Right kidney (tissue), 1 donor: Measurements from ENCODE around the gene PDE3A.

Experiments used
- DNase-seq: peaks from one replicate; pipeline ENCODE4 v3.0.0-alpha.2; 2016

Gene PDE3A

DNA sequence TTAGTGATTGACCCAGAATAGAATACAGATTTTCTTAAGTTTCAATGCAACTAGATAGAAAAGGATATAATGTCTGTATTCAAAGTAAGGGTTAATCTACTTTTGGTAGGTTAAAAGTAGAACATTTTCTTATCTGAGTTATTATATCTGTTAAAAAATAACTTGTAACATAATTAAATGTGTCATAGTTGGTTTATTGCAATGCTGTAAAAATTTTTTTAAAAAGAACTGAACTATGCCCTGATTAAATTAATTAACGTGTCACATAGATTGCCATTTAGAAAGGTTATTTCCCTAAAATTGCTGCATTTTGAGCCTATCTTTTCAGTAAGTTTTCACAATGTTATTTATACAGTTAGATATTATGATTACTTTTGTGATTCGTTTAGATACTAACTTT lies 89.2 kb downstream of the PDE3A start:
- DNase-seq = no peak

DNA sequence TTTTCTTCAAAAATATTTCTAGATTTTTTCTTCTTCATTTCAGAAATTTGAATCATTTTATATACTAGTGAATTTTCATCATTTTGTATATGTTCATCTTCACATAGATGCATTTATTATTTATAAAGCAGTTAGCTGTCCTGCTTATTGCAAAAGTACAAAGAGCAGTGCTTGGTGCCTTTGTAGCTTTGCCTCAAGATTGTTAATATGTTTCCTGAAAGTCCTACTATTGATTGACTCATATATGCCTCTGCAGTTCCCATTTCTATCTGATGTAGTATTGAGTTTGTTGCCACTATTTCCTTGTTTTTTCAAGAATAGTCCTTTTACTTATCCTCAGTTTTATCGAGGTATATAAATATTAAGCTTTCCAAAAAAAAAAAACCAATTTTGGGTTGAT lies 89.7 kb downstream of the PDE3A start:
- no peak for DNase-seq

DNA sequence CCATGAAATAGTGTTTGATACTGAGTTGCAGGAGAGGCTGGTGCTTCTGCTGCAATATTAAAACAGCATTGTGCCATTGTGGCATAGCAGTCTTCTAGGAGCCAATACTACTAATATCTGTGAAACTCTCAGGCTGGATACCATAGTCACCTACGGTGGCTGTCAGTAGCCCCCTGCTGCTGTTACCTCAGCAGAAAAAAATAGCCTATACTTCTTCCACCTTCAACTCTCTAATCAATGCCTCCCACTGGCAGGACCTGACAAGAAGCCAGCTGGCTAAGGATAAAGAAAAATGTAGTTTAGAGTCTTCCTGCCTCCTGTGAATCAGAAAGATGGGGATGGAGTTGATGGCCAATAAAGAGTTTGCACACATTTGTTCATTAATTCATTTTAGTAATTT lies 91.6 kb downstream of the PDE3A start:
- no peak for DNase-seq

DNA sequence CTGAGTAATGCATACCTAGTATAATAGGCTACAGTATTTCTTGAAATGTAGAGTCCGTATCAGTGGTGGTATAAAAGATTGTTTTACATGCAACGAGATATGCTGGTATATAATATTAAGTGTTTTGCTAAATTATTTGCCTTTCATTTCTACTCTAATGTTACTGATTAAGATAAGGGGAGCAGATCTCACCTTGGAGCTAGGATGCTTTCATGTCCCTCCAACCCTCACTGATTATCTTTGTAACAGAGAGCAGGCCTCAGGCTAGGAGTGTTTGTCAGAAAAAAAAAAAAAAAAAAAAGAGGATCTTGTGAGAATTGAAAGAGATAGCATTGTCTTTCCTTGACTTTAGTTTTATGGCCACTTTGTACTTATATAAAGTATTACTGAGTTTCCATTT lies 92.6 kb downstream of the PDE3A start:
- no peak for DNase-seq

DNA sequence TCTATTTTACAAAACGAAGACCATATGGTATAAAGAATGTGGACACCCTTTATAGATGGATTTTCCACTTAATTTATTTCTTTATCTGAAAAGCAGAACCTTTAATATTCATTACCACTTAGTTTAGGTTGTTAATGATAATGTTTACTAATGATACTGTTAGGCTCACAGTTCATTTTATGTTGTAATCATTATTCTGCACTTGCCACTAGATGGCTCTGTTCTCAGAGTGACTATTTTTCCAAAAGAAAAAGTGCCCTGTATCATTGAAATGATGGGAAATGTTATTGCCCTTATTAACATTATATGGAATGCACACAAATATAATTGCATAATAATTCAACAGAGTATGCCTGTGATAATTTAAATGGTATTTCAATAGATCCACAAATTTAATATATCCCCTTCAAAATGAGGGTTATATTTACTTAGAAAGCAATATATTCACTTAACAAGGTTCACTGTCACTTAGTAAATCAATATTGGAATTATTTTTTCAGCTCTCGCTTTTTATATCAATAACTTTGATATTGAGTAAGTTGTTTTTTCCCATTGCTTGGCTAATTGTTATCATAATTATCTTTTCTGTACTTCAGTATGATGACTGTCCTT lies 95.7 kb downstream of the PDE3A start:
- no peak for DNase-seq

DNA sequence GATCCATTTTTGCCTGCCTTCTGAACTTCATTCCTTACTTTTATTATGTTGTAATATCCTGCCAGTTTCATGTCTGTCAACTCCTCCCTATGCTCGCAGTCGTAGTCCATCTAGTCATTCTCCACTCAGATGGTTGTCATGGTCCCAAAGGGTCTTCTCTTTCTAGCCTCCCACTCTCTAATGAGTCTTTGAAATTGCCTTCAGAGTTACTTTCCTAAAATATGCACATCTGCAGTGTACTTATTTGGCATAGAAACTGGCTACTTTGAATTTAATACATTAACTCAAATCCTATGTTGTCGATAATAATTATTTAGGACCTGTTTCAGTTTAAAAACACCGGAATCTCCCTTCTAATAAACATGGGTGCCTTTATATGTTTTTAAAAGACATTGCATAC lies 101.0 kb downstream of the PDE3A start:
- no peak for DNase-seq

DNA sequence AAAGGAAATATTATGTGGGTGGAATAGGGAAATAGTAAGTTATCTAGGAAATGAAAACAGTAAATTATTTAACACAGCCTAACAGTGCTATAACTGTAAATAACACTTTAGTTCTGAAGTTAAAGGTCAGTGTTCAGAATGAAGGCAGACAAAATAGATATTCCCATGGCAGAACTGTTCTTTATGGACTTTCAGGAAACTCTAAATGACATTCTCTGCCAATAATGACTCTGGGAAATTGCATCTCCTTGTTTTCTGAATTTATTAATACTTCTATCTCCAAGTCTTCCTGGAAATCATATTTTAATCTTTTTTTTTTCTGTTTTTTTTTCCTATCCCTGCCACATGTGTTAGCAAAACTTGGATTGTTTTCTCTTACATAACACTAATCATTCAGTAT lies 101.4 kb downstream of the PDE3A start:
- no peak for DNase-seq

DNA sequence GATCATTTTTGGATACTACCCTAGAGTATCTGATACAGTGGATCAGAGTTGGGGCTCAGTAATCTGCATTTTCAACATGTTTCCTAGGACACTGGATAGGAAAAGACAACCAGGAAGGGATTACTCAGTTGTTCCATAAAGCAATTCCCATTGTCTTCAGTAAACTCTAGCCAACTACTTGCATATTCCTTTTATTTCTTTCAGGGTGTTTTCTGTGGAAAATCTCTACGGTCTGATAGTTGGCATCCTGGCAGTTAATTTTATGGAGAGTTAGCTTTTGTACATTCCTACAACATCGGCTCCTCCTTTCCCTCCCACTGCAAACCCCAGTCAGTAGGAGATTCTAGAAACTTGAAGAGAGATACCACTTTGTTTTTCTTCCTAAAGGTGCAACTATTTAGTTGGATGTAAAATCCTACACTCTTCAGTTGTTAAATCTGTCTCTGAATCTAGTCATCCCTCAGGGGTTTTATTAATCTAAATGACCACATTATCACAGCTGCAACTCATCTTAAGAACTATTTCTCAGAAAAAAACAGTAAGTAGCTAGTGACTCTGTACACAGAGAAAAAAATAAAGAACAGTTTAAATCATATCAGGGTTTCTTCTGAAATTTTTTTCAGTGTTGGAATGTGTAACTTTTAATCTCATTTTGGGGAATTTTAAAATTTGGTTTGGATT lies 103.9 kb downstream of the PDE3A start:
- no peak for DNase-seq

DNA sequence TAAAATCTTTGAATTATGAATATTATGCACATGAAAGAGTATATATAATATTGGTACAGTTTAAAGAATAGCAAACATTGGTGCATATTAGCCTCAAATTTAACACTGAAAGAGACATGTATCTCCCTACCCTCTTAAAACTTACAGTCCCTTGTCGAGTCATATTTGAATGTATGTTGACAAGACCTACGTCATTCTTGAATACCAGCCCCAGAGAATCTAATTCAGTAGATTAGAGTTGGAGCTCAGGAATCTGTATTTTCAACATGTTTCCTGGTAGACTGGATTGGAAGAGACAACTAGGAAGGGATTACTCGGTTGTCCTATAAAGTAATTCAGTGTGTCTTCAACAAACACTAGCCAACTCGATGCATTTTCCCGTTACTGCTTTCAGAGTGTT lies 104.8 kb downstream of the PDE3A start:
- no peak for DNase-seq

DNA sequence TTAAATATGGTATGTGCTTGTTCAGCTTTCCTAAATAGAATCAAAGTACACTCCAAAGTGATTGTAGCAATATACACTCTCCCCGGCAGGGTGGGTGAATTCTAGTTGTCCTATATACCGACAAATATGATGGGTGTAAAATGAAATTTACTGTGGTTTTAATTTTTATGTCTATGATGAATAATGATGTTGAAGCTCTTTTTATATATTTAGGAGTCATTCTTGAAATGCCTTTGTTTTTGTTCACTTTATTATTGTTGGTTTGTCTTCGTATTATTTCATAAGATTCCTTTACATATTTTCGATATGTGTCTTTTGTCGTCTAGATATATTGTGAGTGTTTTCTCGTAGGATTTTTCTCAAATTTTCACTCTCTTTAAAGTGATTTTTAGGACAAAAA lies 105.7 kb downstream of the PDE3A start:
- DNase-seq = no peak

DNA sequence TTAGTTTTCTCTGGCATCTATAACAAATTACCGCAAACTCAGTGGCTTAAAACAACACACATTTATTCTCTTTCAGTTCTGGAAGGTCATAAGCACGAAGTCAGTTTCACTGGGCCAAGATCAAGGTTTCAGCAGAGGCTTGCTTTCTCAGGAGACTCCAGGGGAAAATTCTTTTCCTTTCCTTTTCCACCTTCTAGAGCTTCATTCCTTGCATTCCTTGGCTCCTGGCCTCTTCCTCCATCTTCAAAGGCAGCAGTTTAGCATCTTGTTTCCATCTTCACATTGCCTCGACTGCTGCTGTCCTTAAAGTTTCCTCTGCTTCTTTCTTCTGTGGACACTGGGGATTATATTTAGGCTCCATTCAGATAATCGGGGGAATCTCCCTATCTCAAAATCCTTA lies 106.1 kb downstream of the PDE3A start:
- no peak for DNase-seq

DNA sequence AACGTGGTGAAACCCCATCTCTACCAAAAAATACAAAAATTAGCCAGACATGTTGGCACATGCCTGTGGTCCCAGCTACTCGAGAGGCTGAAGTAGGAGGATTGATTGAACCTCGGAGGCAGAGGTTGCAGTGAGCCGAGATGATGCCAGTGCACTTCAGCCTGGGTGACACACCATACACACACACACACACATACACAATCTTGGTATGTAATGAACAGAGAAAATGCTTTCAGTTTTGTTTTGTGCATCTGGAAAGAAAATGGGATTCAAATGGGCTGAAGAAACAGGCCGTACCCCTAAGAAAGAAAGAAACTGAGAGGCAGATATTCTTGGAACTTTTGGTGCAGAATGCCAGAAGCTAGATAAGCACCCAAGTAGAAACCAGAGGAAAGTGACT lies 107.2 kb downstream of the PDE3A start:
- DNase-seq = no peak

DNA sequence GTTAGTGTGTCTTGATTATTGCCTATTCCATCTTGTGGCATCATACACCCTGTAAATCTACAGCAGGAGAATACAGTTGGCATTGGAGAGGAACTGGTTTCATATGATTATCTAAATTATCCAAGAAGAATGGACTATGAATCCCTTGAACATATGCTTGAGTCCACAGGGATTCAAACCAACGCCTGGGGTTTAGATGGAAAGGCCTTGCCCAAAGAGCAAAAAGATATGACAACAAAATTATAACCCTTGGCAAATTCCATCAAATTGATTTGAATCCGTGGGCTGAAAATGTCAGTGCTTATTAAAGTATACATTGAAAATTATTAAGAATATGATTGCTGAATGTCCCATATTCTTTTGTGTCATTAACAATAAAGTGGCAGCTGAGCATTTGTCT lies 108.2 kb downstream of the PDE3A start:
- no peak for DNase-seq

DNA sequence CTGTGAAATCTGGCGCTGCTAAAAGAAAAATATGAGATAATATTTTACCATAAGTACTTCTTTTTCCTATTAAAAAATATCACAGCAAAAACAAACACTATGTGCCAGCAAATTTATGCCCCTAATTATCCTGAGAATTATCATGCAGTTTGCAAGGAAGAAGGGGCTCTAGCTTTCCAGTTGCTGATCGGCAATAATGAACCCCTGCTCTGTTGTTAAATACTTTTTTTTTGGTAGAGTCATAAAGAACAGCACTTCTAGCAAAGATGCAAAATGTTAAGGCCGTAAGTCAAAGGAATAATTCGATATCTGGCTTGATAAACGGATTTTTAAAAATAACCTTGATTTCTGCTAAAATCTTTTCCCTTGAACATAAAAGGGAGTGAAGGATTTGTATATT lies 108.9 kb downstream of the PDE3A start:
- DNase-seq = no peak

DNA sequence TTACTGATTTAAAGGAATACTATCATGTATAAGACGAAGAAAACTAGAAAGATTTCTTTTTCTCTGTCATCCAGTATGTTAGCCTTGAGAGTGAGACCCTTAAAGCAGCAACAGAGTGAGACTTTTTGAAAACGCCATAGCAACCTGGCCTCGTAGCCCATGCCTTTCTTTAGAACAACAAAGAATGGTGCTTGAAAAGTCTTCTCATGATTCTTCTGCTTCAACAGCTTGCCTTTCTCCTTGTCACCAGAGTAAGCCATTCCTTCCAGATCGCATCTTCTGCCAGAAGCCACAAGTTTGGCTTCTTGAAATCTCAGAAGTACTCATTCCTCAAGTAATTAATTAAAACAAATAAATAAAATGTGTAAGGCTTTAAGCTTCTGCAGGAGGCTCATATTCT lies 109.3 kb downstream of the PDE3A start:
- no peak for DNase-seq

DNA sequence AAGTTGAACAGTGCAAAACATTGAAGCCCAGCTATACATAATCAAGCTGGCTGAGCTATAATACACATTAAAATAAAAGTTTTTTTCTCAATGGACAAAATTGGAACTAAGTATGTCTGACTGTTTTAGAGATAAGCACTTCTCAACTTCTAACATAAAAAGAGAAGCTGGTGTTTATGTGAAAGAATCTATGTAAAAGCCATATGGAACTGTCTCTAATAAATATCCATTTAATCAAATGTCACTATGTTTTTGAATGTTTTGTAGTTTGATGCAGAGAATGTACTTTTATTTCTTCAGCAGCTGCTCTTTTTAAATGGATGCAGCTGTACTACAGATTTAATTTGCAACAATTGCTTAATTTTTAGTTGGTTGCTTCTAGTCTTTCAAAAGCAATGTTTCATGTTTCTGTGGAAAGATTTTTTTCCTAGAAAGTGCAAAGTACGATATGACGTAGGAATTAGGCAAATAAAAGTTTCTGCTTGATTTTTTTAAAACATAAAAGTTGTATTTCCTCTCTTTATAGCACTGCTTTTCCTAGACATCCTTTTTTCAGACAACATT lies 114.2 kb downstream of the PDE3A start:
- DNase-seq = no peak

DNA sequence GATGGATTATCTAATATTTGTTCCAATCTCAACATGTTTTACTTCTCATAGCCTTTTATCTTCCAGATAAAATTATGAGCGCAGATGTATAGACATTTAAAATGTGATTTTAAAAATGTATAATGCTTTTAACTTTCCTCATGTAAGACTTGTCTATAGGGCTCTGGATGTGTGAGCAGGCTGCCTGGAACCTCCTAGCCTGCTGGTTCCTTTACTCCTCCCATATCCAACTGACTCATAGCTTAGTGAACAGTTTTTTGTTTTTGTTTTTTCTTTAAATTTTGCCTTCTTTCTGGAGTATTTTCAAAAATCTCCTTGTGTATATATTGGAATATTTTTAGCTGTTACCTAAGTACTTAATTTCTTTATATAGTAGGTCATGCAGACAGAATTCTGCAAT lies 115.4 kb downstream of the PDE3A start:
- no peak for DNase-seq

DNA sequence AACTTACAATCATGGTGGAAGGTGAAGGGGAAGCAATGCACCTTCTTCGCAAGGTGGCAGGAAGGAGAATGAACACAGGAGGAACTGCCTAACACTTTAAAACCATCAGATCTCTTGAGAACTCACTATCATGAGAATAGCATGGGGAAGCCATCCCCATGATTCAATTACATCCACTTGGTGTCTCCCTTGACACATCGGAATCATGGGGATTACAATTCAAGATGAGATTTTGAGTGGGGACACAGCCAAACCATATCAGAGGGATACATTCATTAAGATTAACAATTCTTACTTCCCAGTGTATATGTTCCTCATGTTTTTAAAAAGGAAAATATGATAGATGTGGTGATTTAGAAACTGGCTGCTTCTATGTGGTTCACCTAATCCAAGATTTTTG lies 117.9 kb downstream of the PDE3A start:
- DNase-seq = no peak

DNA sequence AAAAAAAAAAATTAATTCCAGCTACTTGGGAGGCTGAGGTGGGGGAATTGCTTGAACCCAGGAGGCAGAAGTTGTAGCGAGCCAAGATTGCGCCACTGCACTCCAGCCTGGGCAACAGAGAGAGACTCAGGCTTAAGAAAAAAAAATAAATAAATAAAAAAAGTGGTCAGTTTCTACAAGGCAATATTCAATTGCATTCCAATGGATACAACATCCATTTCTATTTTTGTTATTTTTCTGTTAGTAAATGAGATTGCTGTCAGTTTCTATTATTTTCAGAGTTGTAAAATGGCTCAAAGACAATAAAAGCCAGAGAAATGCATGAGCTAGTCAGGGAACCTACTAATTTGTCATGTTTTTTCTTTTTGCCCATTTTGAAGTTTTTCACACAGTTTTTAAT lies 119.2 kb downstream of the PDE3A start:
- no peak for DNase-seq

DNA sequence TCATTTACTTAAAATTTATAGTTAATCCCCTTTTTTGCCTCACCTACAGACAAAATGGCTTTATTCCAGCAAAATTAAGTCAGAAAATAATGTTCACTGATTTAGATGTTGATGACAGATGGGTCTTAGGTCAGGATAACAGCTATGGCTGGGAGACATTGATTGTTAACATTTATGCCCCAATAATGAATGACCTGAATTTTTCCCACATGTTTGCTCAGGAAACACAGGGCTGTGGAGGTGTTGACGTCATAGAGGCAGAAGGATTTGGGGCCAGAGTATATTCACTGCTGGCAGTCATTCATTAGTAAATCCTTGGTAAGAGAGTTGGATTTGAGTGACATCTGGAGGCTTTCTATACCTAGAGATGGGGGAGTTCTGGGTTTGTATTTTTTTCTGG lies 121.3 kb downstream of the PDE3A start:
- DNase-seq = no peak

DNA sequence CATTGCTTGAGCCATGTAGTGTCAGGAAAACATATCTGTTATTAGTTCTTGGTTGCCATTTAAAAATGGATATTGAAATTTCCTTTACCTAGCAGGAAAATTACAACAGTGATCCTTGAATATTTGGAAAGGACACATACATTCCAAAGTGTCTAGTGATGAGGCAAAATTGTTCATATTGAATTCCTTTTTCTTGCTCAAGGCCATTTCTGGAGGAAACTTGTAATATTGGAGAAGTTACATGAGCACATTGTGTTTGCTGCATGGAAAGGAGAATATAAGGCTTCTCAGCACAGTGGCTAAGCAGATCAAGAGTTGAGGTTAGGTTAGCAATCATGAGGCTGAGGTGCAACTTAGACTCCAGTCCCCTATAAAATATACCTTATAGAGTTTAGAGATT lies 121.9 kb downstream of the PDE3A start:
- no peak for DNase-seq

DNA sequence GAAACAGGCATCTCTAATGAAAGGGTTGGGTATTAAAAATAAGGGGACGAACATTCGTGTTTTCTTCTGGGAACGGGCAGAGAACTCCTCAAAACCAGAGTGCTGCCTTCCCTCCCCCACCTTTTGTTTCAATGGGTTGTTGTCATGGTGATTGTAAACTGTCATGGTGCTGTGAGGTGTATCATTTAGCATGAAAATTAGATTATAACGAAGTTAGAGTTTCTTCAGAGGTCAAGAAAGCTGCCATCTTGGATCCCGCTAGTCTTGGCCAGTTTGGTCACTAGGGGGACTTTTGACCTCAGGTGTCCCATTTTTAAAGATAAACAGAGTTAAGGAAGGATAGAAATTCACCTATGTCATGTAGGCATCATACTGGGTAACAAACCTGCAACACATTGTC lies 123.0 kb downstream of the PDE3A start:
- DNase-seq = no peak

DNA sequence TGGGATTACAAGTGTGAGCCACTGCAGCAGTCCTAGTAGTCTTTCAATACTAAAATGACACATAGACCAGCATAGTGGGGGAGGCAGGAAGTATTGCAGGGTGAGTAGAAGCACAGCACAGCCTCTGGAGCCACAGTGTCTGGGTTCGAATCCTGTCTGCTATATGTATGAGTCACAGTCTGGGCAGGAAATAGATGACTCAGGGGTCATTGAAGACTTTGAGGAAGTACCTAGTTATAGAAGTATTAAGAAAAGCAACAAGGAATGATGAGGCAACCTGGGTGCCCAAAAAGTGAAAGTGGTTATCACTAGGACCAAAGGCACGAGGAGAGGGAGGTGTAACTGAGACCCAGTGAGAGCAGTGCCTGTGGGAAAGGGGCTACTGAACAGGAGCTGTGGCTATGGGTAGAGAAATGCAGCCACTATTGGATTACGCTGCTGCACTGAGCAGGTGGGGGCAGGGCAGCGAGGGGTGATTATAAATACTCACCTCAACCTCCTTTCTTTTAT lies 124.0 kb downstream of the PDE3A start:
- no peak for DNase-seq

DNA sequence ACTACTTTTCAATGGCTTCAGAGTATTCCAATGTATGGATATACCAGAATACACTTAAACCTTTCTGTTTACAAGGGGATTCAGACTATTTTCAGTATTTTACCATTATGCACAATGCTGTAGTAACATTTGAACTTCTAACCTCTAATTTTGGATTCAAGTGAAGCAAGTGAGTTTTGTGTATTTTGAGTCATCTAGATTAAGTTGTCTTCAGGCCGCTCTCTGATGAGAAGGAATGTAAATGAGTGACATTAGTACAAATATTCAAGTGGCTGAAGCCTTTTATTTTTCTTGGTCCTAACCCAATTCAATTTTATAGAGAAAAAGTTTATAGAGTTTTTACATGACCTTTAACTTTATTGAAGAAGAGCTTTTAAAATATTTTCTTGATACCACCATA lies 125.6 kb downstream of the PDE3A start:
- no peak for DNase-seq
